GM12878 (cell line): Measurements from ENCODE around the gene RBM12. TPM values are rescaled to one million over a fixed set of nuclear protein-coding genes. Genes with fewer than 3 reads are reported as not detected.

Experiments used
- ATAC-seq: fragments of 200-7000 bp; cut with Tn5 transposase; 3 replicates; pipeline ENCODE4 v1.9.1; 2020; ENCODE audit warnings: mild to moderate bottlenecking, moderate library complexity
- BruUV-seq: library from RNA; stranded (reverse); fragments of 400-500 nt; replicated peaks from 2 replicates; lab custom pipeline; 2021; lab: Mats Ljungman, UMichigan
- CTCF ChIA-PET: fragments of 300-600 bp; sonication (Branson Sonifier 250); formaldehyde crosslinking; extraction: SDS; loops from one replicate; lab custom pipeline; 2021; ENCODE audit warnings: inconsistent platforms; lab: Yijun Ruan, JAX
- POLR2A ChIA-PET: fragments of 350-600 bp; formaldehyde crosslinking; extraction: SDS; loops from one replicate; lab custom pipeline; 2021; ENCODE audit warnings: inconsistent platforms; lab: Charles Lee
- RAD21 ChIA-PET: fragments of 300-600 bp; sonication (Branson Sonifier 250); formaldehyde crosslinking; loops from one replicate; lab custom pipeline; 2023; ENCODE audit warnings: antibody characterized with exemption; ENCODE audit not compliant: unreplicated experiment; lab: Charles Lee
- SMC1A ChIA-PET: fragments of 300-600 bp; sonication (Branson Sonifier 250); formaldehyde crosslinking; loops from one replicate; lab custom pipeline; 2023; ENCODE audit not compliant: unreplicated experiment, uncharacterized antibody; lab: Charles Lee
- DNase-seq: peaks from one replicate; pipeline ENCODE4 v3.0.0-alpha.2; 2011; ENCODE audit warnings: low read depth, low spot score
- FAIRE-seq: peaks from 3 replicates; lab custom pipeline; 2011; peaks lifted over from hg19 to GRCh38; lab: Jason Lieb, UNC
- H2AFZ ChIP-seq: 2 replicates; pipeline ENCODE4 v1.6.0; 2011; ENCODE audit warnings: low read depth, low read length, control low read depth; ENCODE audit not compliant: control insufficient read depth
- H3K27ac ChIP-seq: 2 replicates; pipeline ENCODE4 v1.5.1; 2011; ENCODE audit warnings: control low read depth; ENCODE audit not compliant: control insufficient read depth, insufficient read depth
- H3K27me3 ChIP-seq, 2 experiments: replicated peaks in 1 of 2; 2 replicates each; pipeline versions ENCODE4 v1.6.0 to v1.6.1; 2011; ENCODE audit warnings: low read length in 1 of 2; ENCODE audit not compliant: control insufficient read depth in 2 of 2, insufficient read depth in 2 of 2
- H3K36me3 ChIP-seq, 2 experiments: 2 replicates each; pipeline ENCODE4 v1.5.1; 2011; ENCODE audit warnings: low read length in 1 of 2; ENCODE audit not compliant: control insufficient read depth in 2 of 2, insufficient read depth in 2 of 2
- H3K4me1 ChIP-seq: 2 replicates; pipeline ENCODE4 v1.6.1; 2011; ENCODE audit warnings: mild to moderate bottlenecking, low read length, moderate library complexity, mixed read lengths; ENCODE audit not compliant: control insufficient read depth, insufficient read depth
- H3K4me2 ChIP-seq: 2 replicates; pipeline ENCODE4 v1.6.0; 2011; ENCODE audit warnings: control low read depth; ENCODE audit not compliant: control insufficient read depth, insufficient read depth
- H3K4me3 ChIP-seq: fragments of 200-600 bp; sonication (generic); 2 replicates; pipeline ENCODE4 v1.5.1; 2016
- H3K79me2 ChIP-seq: 2 replicates; pipeline ENCODE4 v1.6.0; 2011; ENCODE audit warnings: low read length; ENCODE audit not compliant: control insufficient read depth, insufficient read depth
- H3K9ac ChIP-seq: 2 replicates; pipeline ENCODE4 v1.8.0; 2011; ENCODE audit warnings: low read length, control low read depth, mixed read lengths; ENCODE audit not compliant: control insufficient read depth, insufficient read depth
- H3K9me3 ChIP-seq: replicated peaks from 3 replicates; pipeline ENCODE4 v1.5.1; 2011; ENCODE audit warnings: mild to moderate bottlenecking, low read length; ENCODE audit not compliant: control insufficient read depth, insufficient read depth
- H4K20me1 ChIP-seq: 2 replicates; pipeline ENCODE4 v1.6.0; 2011; ENCODE audit not compliant: control insufficient read depth, insufficient read depth
- KAT2A ChIP-seq: conservative IDR thresholded peaks from 2 replicates; pipeline ENCODE4 v1.6.1; 2011; ENCODE audit warnings: low read depth, low read length; ENCODE audit not compliant: control insufficient read depth
- LARP7 ChIP-seq: fragments of 450-650 bp; IDR thresholded peaks from 2 replicates; pipeline ENCODE4 v1.6.1; 2017; ENCODE audit warnings: mild to moderate bottlenecking
- POLR2A ChIP-seq: IDR thresholded peaks from 2 replicates; pipeline ENCODE4 v1.6.1; 2011; ENCODE audit warnings: low read depth, mild to moderate bottlenecking, low read length
- POLR2AphosphoS2 ChIP-seq: IDR thresholded peaks from 2 replicates; pipeline ENCODE4 v1.6.1; 2011; ENCODE audit warnings: low read depth, mild to moderate bottlenecking, low read length, improper control_type of control experiment, moderate library complexity
- STAT3 ChIP-seq: IDR thresholded peaks from 2 replicates; pipeline ENCODE4 v1.6.1; 2011; ENCODE audit warnings: low read depth, low read length, improper control_type of control experiment
- ZBTB4 ChIP-seq: fragments of 450-650 bp; formaldehyde crosslinking; IDR thresholded peaks from 2 replicates; pipeline ENCODE4 v1.4.0; 2022; ENCODE audit warnings: mild to moderate bottlenecking, moderate library complexity
- ZNF24 ChIP-seq: fragments of 450-650 bp; IDR thresholded peaks from 2 replicates; pipeline ENCODE4 v1.6.1; 2017; ENCODE audit warnings: antibody characterized with exemption, mild to moderate bottlenecking
- ZNF384 ChIP-seq: IDR thresholded peaks from 2 replicates; pipeline ENCODE4 v1.6.1; 2012; ENCODE audit warnings: low read depth, mild to moderate bottlenecking, low read length, improper control_type of control experiment, borderline replicate concordance
- WGBS: methylation state at CpG from one replicate; pipeline ENCODE4 v1.1.6; 2016; ENCODE audit warnings: low lambda C conversion rate; ENCODE audit not compliant: insufficient replicate concordance, insufficient coverage; ENCODE audit errors: missing lambda C conversion rate; 5-methylcytosine and 5-hydroxymethylcytosine counted together
- in situ Hi-C: fragments of 300-500 bp; cut with MboI; formaldehyde crosslinking; loops from 9 replicates; pipeline ENCODE4 v1.14.3; 2018; ENCODE audit warnings: mixed read lengths
- intact Hi-C: fragments of 100-400 bp; cut with micrococcal nuclease; formaldehyde crosslinking; loops from one replicate; pipeline ENCODE4 v1.14.2; 2022; ENCODE audit not compliant: unreplicated experiment
- polyA plus RNA-seq, 11 experiments: library from polyadenylated mRNA; depleted of rRNA in 4 of 11; unstranded in 6 of 11; stranded (reverse) in 5 of 11; fragments of >200 nt; fragmentation: Nextera tagmentation in 4 of 11; fragmentation: Illumina TruSeq in 1 of 11; extraction: Ambion mirVana in 4 of 11; extraction: Trizol in 1 of 11; gene quantifications; 1 replicate in 1 of 11; 2 replicates in 10 of 11; pipeline versions ENCODE4 v1.2.1 to v1.2.3, GENCODE V29; 2011 to 2016; ENCODE audit warnings: inconsistent platforms in 2 of 11, missing spikeins in 2 of 11, low read depth in 1 of 11
- total RNA-seq, 4 experiments: library from RNA; depleted of rRNA in 3 of 4; stranded (reverse); fragments of >200 nt in 3 of 4; fragmentation: Illumina TruSeq in 1 of 4; extraction: Trizol in 1 of 4; gene quantifications; 2 replicates each; pipeline versions ENCODE4 v1.2.1 to v1.2.3, GENCODE V29; 2013 to 2021

The RBM12 gene
- total and polyA plus RNA-seq, 10 of the 15 experiments (the other 5 are each of a cell fraction or from before 2014, with no cell fraction given): 4.7 to 153 (median 58.5) TPM

DNA sequence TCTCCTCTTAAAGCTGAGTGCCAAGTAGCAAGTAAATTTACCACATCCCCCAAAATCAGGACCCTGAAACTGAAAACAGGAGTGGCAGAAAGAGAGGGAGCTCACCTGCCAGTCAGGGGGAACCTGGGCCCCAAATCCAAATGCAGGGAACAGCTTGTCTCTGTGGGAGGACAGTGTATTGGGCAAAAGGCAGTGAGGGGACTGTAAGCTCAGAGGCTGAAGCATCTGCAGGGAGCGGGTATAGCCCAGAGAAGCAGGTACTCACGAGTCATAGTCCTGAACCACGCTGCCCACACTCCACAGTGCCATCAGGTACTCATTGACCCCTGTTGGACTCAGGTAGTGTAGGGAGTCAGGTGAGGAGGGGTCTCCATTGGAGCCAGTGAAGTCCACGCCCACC, 34.1 kb downstream of the RBM12 start:
- no peak overlapping the region for H3K4me2 ChIP-seq
- ChIA-PET SMC1A (interaction anchor here (0.7 to 0.8 kb wide), 2 partner anchors 11 to 24 kb away, joined by 4 read pairs; no protein-coding TSS in a partner anchor), POLR2A (interaction anchor here (1.2 kb wide), 1 partner anchor 112 kb away, joined by 3 read pairs; no protein-coding TSS in a partner anchor), CTCF (interaction anchor here (1.1 to 1.5 kb wide), 2 partner anchors 12 to 255 kb away, joined by 3 to 8 read pairs; no protein-coding TSS in a partner anchor), RAD21 (interaction anchor here (0.6 kb wide), 1 partner anchor 134 kb away, joined by 3 read pairs; no protein-coding TSS in a partner anchor)
- no peaks in the 10 kb centered on the region for H3K9me3 ChIP-seq
- H2AFZ ChIP-seq: no peak overlapping the region
- H3K4me3 ChIP-seq: no peak overlapping the region
- ATAC-seq (no peak), DNase-seq (no peak), FAIRE-seq (no peak)
- H3K27ac ChIP-seq: no peak overlapping the region
- no peaks in the 10 kb centered on the region for H3K4me1 ChIP-seq
- intact Hi-C loops: no loop called here
- in situ Hi-C loops: no loop called here
- WGBS: 96% methylated on average over 4 of the region's 4 CpGs
- H3K36me3 ChIP-seq: peaks cover 18 to 38% of the 10 kb centered on the region in 2 experiments
- no peak overlapping the region for H3K9ac ChIP-seq
- TF ChIP-seq KAT2A: no peak
- no peak for TF ChIP-seq ZNF24
- TF ChIP-seq POLR2AphosphoS2: no peak
- BruUV-seq: no TSS peak
- no peaks in the 10 kb centered on the region for H3K27me3 ChIP-seq
- no peaks in the 10 kb centered on the region for H4K20me1 ChIP-seq
- no peaks in the 10 kb centered on the region; the same call in none of the 2 replicates for H3K79me2 ChIP-seq

GRCh38 chr20:35629427-35630145, 35.1 kb downstream of the RBM12 start:
- intact Hi-C loops (no loop called here), in situ Hi-C loops (no loop called here)
- Histone ChIP-seq H4K20me1 (no peaks in the 10 kb centered on the region), H3K79me2 (no peaks in the 10 kb centered on the region; the same call in 1 of the 2 replicates), H3K4me2 (no peak overlapping the region), H3K36me3 (peaks cover 18 to 38% of the 10 kb centered on the region in 2 experiments), H3K9ac (no peak overlapping the region), H3K27ac (no peak overlapping the region), H3K4me1 (no peaks in the 10 kb centered on the region), H2AFZ (no peak overlapping the region), H3K9me3 (no peaks in the 10 kb centered on the region), H3K4me3 (no peak overlapping the region), H3K27me3 (no peaks in the 10 kb centered on the region)
- DNase-seq (no peak), ATAC-seq (no peak), FAIRE-seq (no peak)
- no TSS peak for BruUV-seq
- CTCF ChIA-PET: interaction anchor here (0.6 to 0.8 kb wide), 3 partner anchors 13 to 325 kb away, joined by 3 to 6 read pairs (median 3); partner anchors contain the start of gene SCAND1
- POLR2A ChIA-PET: interaction anchor here (0.5 to 0.6 kb wide), 2 partner anchors 38 to 138 kb away, joined by 3 to 4 read pairs; no protein-coding TSS in a partner anchor
- 94% methylated on average over 12 of the region's 12 CpGs for WGBS
- SMC1A ChIA-PET: interaction anchor here (0.7 to 0.8 kb wide), 2 partner anchors 22 to 502 kb away, joined by 3 read pairs; no protein-coding TSS in a partner anchor
- RAD21 ChIA-PET: interaction anchor here (1.6 kb wide), 1 partner anchor 11 kb away, joined by 4 read pairs; no protein-coding TSS in a partner anchor
- no peak for TF ChIP-seq ZNF384
- no peak for TF ChIP-seq LARP7
- TF ChIP-seq STAT3: no peak
- TF ChIP-seq POLR2A: no peak
- no peak for TF ChIP-seq ZBTB4 (CRISPR knock-in tag)
